CD4-positive, alpha-beta T cell treated with Interferon gamma for 1 hour (primary cell): ENCODE data around the gene ZNG1B.
"Not testable (repeated sequence)": the region's sequence is repeated elsewhere in the genome, so short reads cannot be mapped to it uniquely, and the experiment has no call there.

Source experiments
- DNase-seq: peaks from one replicate; pipeline ENCODE4 v3.0.0-alpha.2; 2020

The ZNG1B gene

DNA sequence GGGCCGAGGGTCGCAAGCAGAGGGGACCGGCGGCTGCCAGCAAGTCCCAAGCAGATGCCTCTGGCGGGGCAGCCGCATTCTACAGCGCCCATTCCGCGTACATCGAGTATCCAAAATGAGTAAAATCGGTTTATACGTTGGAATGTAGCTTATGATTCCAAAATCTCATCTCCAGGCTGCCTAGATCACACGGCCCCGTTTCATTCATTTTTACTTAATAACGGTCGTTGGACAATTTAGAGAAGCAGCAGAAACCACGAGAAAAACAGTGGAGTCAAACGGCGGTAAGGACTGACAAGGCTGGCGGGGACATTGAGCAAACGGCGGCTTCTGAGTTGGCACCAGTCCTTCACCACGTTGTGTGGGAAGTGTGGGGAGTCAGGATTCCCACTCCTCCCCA lies 66.6 kb downstream of the ZNG1B start:
- not testable (repeated sequence) for DNase-seq

DNA sequence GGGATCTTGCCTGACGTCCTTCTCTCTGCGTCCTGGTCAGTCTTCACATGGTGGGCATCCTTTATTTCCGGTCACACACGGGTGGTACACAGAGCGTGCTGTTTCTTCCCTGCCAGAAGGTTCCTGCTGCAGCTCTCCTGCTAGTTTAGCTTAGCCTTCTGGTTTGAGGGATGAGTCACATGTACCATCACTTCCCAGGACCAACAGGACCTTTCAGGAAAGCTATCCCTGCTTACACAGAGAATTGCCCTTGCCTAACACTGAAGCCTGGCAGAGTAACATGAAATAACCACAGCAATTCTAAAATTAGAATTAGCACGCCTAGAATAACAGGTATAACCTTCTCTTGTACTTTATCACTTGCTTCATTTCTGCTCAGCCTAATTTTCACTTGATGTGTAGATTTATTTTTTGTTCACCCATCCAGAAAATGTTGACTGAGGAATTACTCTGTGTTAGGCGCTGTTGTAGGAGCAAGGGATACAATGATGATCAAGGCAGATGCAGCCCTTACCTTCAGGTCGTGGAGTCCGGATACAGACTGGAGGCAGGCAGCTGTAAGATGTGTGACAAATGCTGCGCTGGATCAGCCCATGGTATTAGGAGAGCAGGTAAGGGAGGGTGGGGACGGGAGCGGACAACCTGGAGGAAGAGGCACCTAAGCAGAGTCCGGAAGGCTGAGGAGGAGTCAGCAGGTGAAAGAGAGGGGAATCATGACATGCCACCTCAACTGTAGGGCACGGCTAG lies 70.1 kb downstream of the ZNG1B start:
- not testable (repeated sequence) for DNase-seq

DNA sequence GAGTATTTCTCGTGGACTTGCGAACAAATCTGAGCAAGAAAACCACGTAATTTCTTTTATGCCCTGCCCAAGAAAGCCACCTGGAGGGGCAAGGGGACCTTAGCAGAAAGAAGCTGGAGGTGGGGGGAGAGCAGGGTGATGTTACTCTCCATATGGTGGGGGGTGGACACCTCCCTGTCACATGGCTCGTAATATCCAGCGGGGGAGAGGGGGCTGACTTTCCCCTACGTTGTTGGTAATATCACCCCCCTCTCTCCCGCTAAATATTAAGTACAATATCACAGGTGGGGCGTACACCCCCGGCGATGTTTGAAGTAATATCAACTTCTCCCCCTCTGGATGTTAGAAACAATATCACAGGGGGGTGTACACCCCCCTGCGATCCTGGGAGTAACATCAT lies 70.7 kb downstream of the ZNG1B start:
- not testable (repeated sequence) for DNase-seq

DNA sequence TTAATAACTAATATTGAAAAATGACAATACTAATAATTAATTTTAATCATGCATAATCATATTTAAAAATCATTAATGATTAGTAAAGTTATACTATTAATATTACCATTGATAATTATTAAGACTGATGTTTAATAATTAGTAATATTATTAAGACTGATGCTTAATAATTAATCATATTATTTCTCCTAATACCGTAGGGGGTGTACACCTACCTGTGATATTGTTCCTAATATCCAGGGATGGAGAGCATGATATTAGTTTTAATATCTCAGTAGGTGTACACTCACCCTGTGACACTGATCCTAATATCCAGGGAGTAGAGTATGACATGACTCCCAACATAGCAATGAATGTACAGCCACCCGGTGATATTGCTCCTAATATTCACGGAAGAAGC lies 73.4 kb downstream of the ZNG1B start:
- not testable (repeated sequence) for DNase-seq

DNA sequence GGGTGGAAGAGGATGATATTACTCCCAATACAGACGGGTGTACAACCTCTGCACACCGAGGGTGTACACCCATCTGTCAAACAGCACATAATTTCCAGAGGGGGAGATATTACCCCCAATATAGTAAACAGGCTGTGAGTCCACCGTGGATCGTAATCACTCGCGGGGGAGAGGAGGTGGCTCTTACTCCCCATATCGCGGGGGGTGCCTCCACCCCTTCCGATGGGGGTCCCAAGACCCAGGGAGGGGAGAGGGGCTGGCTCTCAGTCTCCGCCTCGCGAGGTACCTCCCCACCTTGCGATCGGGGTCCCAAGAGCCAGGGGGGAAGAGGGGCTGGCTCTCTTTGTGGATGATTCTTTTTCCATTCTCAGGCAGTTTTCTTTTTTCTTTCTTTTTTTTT lies 74.4 kb downstream of the ZNG1B start:
- DNase-seq: not testable (repeated sequence)

DNA sequence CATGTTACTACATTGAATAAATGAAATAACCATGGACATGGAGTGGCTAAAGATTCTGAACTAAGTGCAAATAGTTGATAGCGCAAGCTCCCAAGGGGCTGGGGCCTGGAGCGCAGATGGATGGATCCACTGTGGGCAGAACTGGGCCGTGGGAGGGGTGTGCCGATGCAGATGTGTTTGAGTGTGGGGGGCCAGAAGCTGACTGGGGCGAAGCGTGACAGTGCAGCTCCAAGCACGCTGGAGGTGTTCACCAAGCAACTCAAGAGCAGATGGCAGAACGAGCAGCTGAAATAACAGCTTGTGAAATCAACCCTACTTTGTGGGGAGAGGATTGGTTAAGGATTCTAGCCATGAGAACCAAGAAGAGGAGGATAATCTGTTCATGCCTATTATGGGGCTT lies 78.0 kb downstream of the ZNG1B start:
- not testable (repeated sequence) for DNase-seq

DNA sequence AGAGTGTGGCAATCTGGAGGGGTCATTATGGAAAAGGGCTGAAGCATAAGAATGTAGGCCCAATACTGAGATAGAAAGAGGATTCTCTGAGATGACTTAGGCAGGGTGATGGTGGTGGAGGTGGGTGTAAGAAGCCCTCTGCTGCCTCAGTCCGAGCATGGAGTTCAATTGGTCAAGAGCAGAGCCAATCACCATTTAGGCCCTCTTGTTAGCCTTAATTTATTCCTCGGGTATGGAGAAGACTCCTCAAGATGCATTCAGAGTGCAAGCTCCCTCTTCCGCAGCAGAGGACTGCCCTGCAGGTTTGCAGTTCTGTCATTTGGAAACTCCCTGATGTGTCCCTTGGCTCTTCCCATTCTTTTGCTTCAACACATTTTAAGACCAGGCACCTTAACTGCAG lies 78.5 kb downstream of the ZNG1B start:
- not testable (repeated sequence) for DNase-seq

DNA sequence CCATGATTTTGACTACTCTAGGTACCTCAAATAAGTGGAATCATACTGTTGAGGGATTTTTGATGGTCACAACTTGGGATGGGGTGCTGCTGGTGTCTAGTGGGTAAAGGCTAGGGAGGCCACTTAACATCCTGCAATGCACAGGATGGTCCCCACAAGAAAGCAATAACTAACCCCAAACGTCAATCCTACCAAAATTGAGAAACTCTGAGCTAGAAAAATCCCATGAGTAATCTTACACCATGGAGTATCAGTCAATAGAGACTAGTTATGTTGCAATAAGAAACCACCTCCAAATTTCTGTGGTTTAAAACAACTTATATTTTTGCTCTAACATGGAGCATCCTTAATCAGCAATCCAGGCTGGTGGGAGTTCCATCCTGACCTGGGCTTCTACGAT lies 79.5 kb downstream of the ZNG1B start:
- not testable (repeated sequence) for DNase-seq

DNA sequence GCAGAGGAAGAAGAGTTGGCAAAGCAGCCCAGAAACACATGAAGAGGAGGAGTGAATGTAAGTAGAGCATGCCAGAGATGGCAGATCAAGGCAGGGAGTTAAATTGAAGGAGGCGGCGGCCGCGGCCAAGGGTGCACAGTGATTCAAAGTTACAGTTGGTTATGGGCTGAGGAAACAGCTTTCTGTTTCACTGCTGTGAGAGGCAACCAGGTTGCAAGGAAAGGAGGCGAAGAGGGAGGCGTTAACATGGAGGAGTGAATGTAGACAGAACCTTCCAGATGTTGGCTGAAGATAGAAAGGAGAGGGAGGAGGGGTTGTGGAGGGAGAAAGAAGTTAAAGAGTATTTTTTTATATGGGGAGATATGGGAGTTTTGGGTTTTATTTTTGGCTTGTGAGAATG lies 83.3 kb downstream of the ZNG1B start:
- not testable (repeated sequence) for DNase-seq

DNA sequence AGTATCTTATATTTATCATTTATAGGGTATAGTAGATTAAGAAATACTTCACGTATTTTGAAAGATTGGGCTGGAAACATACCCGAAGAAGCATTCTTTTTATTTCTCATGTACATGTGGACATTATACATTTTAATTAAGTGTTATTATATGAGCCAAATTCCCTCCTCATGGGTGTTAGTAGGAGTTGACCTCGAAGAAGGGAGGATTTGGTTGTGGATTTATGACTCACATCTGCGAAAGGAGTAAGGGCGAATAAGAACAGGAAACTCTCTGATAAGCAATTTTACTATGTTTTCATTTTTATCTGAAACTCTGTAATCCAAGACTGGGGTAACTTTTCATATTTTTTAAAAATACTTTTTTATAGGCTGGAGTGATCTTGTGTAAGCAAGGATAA lies 84.0 kb downstream of the ZNG1B start:
- DNase-seq: not testable (repeated sequence)

DNA sequence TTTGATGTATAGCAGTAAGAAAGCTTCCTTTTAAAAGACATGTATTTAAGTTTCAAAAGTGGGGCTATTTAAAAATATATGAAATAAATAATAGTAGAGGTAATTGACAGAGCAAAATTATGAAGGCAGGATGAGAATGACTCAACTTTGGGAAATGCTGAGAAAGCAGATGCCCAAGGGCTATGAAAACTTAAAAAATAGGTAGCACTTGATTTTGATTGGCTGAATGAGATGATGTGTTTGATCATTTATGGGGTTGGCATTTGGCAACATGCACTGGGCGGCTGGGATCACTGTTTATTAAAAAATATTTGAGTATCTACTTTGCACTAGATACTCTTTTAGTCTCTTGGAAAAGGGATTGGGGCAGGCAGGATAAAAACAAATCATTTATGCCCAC lies 87.5 kb downstream of the ZNG1B start:
- not testable (repeated sequence) for DNase-seq

DNA sequence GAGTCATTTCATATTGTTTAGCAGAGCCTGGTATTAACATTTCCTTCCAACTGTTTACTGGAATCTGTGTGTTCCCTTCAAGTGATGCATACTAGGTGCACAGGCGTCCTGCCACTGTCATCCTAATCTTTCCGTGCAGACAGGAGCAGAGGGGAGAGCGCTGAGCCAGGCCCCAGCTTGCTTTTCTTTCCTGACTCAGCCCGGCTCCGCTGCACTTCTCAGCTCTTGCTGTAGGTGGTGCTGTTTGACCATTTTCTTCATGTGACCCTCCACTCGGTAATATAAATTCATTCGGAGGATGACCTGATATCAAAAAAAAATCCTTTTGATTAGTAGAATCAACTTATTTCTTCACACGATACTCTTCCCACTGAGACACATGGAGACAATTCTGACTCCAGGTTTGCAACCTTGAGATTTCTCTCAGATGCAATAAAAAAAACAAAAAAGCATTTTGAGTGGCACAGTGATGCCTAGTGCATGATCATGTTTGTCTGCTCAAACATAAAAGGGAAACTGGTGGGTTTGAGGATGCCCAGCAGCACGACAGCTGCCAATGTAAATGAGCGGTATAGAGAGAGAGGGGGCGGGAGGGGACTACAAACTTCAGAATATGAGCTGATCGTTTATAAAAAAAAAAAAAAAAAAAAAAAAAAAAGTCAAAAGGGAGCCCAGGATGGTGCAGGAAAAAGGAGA lies 90.0 kb downstream of the ZNG1B start:
- DNase-seq: not testable (repeated sequence)

DNA sequence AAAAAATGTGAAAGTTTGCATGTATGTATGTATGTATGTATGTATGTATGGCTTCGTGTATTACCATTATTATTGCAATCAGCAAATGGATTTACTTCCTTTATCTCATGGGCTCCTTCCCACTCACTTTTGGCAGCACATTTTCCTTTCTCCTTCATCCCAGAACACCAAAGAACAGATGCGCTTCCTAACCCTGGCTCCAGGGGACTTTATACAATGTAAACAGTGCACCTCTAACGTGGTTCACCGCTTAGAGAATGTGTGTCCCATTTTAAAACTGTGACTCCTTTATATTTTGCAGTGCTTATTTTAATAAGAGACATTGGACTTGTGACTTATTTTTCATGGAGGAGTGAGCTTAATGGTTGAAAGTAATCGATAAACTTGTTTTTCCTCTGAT lies 90.6 kb downstream of the ZNG1B start:
- not testable (repeated sequence) for DNase-seq

DNA sequence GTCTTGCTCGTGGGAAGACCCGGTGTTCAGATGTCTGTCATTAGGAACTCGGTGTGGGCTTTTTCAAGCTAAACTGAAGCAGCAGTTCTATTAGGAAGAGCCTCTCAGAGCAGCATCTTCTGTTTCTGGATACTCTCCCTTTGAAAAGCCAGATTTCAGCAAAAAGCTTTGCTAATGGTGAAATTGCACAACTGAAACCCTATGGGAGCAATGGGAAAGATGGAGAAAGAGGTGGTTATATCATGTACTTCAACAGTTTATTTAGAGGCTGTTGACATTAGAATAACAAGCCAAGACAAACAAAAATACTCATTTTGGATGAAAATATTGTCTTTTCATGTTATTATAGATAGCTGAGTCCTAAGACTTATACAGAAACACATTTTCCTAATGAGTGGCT lies 91.4 kb downstream of the ZNG1B start:
- DNase-seq: not testable (repeated sequence)

DNA sequence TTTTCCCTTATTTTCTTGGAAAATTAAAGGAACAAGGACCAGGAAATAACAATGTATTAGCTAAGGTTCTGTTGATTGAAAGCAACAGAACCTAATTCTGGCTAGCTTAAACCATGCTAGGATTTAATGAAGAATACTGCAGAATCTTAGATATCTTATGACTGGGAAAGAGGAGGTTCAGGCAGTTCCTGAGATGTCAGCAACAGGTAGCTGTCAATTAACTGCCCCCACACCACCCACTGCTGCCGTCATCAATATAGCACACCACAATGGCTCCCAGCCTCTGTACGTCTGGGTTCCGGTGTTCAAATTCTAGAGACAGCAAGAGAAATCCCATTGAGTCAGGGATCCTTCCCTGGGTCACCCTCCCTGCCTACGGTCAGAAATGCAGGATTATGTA lies 95.5 kb downstream of the ZNG1B start:
- not testable (repeated sequence) for DNase-seq

DNA sequence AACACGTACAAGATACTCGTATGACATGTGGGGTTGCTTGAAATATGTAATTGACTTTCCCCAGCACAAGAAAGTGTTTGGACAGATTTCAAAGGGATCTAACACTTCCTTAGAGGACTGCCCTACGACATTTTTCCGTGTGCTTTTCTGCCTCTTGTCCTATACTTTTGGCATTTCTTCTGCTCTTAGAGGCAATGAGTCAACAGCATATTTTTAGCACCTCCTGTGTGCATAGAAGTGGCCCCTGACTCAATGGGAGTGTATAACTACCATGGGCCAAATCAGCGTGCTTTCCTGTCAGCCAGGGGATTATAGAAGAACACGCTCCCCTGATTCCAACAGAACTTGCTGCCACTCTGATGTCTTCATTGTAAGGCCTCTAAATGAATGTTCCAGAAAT lies 99.1 kb downstream of the ZNG1B start:
- DNase-seq: not testable (repeated sequence)

DNA sequence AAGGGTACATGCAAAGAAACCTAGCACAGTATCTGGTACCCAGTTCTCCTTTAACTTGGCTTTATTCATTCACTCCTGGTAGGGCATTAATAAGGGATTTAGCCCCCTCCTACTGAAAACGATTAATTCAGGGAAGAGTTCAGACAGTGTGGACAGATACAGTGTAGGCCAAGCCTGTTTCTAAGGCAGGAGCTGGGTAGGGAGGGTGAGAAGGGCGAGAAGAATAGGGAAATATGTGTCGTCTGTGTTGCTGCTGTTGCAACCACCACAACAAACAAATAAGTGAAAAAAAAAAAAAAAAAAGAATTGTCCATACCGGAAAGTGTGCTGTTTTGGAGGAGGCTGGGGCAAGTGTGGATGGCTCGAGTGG lies 103.3 kb downstream of the ZNG1B start:
- not testable (repeated sequence) for DNase-seq

DNA sequence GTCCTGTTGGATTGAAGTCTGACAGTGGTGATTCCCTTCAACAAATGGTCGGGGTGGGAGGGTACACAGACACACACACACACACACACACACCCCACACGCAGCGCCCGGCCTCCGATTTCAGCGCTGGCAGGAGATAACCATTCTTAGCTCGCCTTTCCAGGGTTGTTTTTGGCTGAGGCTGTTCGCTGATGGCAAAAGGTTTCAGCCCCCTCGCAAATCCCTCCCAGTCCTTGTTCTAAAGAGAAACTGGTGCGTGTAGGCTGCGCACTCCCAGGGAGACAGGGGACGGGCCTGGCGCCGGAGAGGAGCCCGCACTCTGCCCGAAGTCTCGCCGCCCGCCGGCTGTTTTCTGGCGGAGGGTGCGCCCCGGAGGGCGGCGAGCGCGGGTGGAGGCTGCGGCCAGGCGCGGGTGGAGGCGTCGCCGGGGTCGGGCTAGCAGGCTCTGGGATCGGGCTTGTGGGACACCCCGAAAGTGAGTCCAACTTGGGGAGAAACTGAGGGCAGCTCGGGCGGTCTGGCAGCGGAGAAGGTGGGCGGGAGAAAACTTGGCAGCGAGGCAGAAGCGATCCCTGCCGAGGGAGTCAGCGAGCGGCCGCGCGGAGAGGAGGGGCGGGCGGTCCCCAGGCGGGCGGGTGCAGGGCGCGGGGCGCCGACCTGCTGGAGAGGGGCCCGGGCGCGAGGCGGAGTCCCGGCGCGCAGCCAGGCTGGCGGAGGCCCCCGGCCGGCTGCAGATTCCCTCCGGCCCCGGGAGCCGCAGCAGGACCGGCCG lies 103.9 kb downstream of the ZNG1B start:
- DNase-seq: peak; percentile 5

DNA sequence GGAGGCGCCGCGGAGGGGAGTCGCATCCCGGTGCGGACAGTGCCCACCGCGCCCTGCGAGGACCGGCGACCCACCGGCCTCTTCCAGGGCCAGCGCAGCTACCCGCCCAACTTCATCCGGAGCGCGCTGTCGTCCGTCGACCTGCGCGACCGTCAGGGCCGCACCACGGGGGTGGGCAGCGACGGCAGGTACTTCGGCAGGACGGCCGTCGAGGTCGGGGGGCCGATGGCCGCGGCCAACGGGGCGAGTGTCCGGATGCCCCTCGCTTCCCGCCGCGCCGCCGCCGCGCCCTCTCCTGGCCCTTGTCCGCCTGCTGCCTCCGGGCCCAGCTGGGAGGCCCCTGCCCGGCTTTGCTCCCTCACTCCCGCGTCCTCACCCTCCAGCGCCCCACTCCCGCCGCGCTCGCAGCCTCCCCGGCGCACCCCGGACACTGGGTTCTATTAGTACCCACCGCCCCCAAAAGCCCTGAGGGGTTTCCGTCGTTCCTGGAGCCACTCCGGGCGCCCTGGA lies 104.5 kb downstream of the ZNG1B start:
- DNase-seq: not testable (repeated sequence)

DNA sequence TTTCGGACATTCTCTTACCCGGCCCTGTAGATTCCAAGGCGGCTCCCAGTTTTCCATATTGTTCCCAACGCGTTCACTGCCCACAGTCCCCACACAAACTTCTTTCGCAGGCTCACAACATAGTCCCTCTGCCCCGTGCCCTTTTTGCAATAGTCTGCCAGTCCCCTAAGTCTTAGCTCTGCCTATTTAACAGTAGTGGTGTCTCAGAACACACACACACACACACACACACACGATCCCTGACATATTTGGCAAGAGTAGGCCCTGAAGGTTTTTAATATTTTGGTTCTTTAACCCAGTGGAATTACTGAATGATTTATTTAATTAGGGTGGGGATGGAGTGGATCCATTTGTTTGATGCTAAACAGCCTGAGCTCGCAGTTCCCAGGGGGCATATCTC lies 105.0 kb downstream of the ZNG1B start:
- DNase-seq: not testable (repeated sequence)
